Subcutaneous abdominal adipose tissue (tissue), 5 donors: Measurements from ENCODE around the gene DNAH1.

Source experiments
- H3K27ac ChIP-seq: one replicate; pipeline ENCODE4 v1.7.0; 2013; ENCODE audit warnings: low read depth, mild to moderate bottlenecking, inconsistent platforms, low read length, moderate library complexity
- H3K27me3 ChIP-seq, 5 donors: one replicate each; pipeline ENCODE4 v1.7.0; 2013; ENCODE audit warnings: low read length in 5 of 5, inconsistent platforms in 1 of 5; ENCODE audit not compliant: control insufficient read depth in 5 of 5, insufficient read depth in 4 of 5
- H3K36me3 ChIP-seq, 5 donors: one replicate each; pipeline ENCODE4 v1.7.0; 2013; ENCODE audit warnings: low read length in 5 of 5; ENCODE audit not compliant: control insufficient read depth in 5 of 5, insufficient read depth in 5 of 5
- H3K4me1 ChIP-seq, 5 donors: one replicate each; pipeline ENCODE4 v1.7.0; 2013; ENCODE audit warnings: low read length in 5 of 5, mild to moderate bottlenecking in 3 of 5, moderate library complexity in 1 of 5; ENCODE audit not compliant: control insufficient read depth in 5 of 5, insufficient read depth in 5 of 5
- H3K4me3 ChIP-seq, 5 donors: one replicate each; pipeline ENCODE4 v1.7.0; 2013; ENCODE audit warnings: low read length in 5 of 5, low read depth in 1 of 5
- H3K9ac ChIP-seq, 5 donors: one replicate each; pipeline ENCODE4 v1.7.0; 2013; ENCODE audit warnings: low read length in 5 of 5, mild to moderate bottlenecking in 4 of 5, moderate library complexity in 3 of 5
- H3K9me3 ChIP-seq, 5 donors: one replicate each; pipeline ENCODE4 v1.7.0; 2013; ENCODE audit warnings: low read length in 5 of 5; ENCODE audit not compliant: control insufficient read depth in 5 of 5
- donor health status: healthy.
- donor health status: healthy.
- donor health status: healthy.
- donor health status: healthy.
- donor health status: healthy.

DNAH1 gene

DNA sequence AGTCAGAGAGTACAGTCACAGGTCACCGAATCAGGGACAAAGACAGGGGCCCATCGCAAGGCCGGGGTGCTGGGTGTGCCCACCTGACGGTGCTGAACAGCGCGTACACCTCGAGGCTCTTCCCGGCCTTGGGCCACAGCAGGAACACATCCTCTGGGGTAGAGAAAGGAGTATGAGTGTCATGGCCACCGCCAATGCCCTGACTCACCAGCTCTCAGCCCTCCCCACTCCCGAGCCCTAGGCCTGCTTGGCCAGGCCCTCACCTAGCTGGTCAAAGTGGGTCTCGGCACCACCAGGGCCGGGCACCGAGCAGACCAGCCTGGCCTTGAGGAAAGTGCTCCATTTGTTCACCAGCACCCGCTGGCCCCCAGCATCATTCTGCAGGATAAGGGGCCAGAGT, 124.6 kb downstream of the DNAH1 start:
- Histone ChIP-seq H3K9ac (peak overlapping the region in 2 of 5 donors; percentile 19 to 28), H3K9me3 (no peaks in the 10 kb centered on the region), H3K36me3 (peaks cover 0 to 65% (median 51%) of the 10 kb centered on the region in 5 donors), H3K27ac (peak overlapping the region; percentile 42), H3K27me3 (no peaks in the 10 kb centered on the region), H3K4me1 (peaks cover 22 to 100% (median 97%) of the 10 kb centered on the region in 5 donors), H3K4me3 (peak overlapping the region in 3 of 5 donors; percentile 19 to 91 (median 22))

DNA sequence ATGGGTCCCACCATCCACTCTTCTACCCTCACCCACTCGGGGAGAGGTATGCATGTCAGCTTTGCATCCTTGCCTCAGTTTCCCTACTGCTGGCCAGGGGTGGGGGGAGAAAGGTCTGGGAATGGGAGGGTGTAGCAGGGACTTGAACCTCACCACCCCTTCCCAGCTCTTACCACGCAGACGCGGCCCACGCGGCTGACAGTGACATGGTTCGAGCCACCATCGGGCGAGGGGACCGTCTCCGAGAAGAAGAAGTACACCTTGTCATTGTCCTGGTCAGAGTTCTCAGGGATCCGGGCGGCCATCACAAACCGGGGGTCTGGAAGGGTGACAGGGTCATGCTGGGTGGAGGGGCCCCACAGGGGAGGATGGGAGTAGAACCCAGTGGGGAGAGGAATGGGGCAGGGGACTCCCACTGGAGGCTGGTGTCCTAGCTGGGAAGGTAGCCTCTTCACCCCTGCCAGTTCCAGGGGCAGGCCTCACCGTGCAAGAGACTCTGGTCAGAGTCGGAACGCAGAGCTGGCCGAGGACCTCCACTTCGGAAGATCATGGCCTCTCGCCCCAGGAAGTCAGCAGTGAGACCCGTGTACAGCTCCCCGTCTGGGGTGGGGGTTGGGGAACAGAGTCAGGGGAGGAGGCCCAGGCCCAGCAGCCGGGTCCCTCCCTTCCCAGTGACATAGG, 125.1 kb downstream of the DNAH1 start:
- Histone ChIP-seq H3K9me3 (no peaks in the 10 kb centered on the region), H3K27me3 (no peaks in the 10 kb centered on the region), H3K9ac (peak overlapping the region in 2 of 5 donors; percentile 19 to 90), H3K27ac (peak overlapping the region; percentile 42), H3K4me3 (peak overlapping the region in 2 of 5 donors; percentile 19 to 91), H3K36me3 (peaks cover 0 to 61% (median 50%) of the 10 kb centered on the region in 5 donors), H3K4me1 (peaks cover 17 to 97% (median 94%) of the 10 kb centered on the region in 5 donors)

DNA sequence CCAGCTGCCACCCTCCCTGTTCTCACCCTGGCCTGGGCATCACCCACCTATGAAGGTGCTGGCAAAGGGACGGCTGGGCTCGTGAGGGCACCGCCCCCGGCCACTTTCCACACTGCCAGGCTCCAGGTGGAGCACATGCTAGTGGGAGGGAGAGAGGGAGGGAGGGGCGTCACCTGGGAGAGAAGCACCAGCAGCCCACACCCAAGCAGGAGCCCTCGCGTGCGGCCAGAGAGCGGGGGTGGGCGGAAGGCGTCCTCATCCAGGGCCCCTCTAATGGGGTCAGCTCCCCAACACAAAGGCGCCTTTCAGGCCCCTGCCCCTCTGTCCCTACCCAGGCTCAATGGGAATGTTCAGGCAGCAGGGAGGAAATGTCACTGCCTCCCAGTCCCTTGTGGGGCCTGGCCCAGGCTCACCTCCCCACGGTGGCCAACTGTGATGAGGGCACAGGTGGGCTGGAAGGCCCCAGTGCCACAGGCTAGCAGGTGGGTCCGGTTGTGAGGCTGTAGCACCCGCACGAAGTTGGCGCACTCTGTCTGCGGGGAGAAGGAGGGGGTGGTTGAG, 125.7 kb downstream of the DNAH1 start:
- peak overlapping the region; percentile 42 for H3K27ac ChIP-seq
- H3K4me3 ChIP-seq, result peak overlapping the region in 3 of 5 donors; percentile 76 to 91 (median 80)
- no peaks in the 10 kb centered on the region for H3K9me3 ChIP-seq
- no peaks in the 10 kb centered on the region for H3K27me3 ChIP-seq
- peaks cover 14 to 97% (median 94%) of the 10 kb centered on the region in 5 donors for H3K4me1 ChIP-seq
- peaks cover 0 to 60% (median 47%) of the 10 kb centered on the region in 5 donors for H3K36me3 ChIP-seq
- peak overlapping the region in 2 of 5 donors; percentile 70 to 90 for H3K9ac ChIP-seq

DNA sequence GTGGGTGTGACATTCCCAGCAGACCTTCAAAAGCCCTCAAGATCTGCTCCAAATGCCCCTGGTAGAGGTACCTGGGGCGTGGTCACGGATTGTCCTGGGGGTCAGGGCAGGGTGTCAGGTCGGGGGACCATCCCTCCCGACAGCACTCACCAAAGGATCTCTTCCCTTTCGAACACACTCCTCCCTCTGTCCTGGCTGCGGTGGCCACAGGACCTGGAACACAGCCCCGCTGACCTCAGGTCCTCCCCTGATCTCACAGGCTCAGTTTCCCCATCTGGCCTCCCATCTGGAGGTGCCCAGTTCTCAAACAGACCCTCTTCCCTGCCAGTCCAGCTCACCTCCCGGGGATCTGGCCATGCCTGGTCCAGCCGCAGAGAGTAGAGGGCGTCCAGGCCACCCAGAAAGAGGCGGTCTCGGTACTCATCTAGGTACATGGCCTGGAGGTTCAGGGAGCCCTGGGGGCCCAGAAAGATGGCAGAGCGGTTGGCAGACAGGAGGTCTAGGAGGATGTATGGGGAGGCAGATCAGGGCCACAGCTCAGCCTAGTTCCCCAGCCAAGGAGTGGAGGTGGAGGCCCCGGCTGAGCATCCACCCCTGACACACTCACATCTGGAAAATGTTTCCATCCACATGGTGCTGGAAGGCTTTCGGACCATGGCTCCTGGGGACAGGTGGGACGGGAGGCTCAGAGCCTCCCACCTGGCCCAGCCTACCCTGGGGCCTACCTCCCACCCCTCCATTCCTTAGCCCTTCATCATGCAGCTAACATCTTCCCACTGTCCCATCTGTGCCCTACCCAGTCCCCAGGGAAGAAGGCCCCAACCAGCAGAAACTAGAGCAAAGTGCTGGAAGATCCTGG, 126.5 kb downstream of the DNAH1 start:
- no peaks in the 10 kb centered on the region for H3K9me3 ChIP-seq
- peak overlapping the region; percentile 56 to 90 (median 71) for H3K9ac ChIP-seq
- H3K36me3 ChIP-seq, result peaks cover 0 to 52% (median 44%) of the 10 kb centered on the region in 5 donors
- peak overlapping the region; percentile 76 to 91 (median 84) for H3K4me3 ChIP-seq
- peak overlapping the region; percentile 42 for H3K27ac ChIP-seq
- no peaks in the 10 kb centered on the region for H3K27me3 ChIP-seq
- H3K4me1 ChIP-seq, result peaks cover 12 to 91% (median 87%) of the 10 kb centered on the region in 5 donors

DNA sequence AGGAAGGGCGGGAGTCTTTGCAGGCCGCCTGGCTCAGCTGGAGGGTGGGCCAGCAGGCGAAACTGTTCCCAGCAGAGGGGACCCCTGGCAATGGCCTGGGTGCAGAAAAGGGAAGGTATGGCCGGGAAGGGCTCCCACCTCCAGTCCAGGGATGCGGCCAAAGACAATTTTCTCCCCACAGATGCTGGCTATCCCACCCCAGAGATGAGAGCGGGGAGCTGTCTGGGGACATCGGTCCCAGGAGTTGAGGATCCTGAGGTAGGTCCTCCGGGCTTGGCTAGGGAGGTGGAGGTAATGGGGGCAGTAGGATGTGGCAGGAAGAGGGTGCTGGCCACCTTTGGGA, 127.1 kb downstream of the DNAH1 start:
- H3K36me3 ChIP-seq, result peaks cover 0 to 46% (median 38%) of the 10 kb centered on the region in 5 donors
- peak overlapping the region; percentile 76 to 91 (median 84) for H3K4me3 ChIP-seq
- peaks cover 11 to 85% (median 81%) of the 10 kb centered on the region in 5 donors for H3K4me1 ChIP-seq
- peak overlapping the region; percentile 42 for H3K27ac ChIP-seq
- peak overlapping the region; percentile 68 to 90 (median 71) for H3K9ac ChIP-seq
- no peaks in the 10 kb centered on the region for H3K27me3 ChIP-seq
- no peaks in the 10 kb centered on the region for H3K9me3 ChIP-seq

DNA sequence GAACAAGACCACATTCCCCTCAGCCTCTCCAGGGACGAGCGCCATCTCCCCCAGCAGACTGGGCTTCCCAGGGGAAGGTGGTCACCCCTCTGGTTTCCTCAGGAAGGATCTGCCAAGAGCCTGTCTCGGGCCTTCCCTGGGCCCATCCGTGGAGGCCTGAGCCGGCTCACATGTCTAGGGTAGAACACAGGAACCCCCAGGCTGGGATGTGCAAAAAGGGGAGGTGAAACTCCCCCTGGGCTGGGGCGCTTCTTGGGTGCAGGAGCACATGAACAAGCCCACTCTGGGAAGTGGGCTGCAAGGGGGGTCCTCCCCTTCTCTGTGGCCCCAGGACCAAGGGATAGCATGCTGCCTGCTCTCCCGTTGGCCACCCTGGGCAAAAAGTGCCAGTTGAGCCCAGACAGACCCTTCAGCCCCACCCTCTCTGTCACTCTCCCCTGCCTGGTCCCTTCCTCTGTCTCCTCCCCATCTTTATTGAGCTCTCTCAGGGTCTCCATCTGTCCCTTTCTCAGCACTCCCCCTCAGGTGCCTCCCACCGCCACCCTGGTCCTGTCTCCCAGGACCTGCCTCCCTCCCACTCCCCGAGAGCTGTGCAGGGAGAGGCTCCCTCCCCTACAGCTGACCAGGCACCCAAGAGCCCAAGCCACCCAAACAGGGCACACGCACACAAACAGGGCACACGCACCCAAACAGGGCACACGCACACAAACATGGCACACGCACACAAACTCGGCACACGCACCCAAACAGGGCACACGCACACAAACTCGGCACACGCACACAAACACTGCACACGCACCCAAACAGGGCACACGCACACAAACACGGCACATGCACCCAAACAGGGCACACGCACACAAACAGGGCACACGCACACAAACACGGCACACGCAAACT, 127.9 kb downstream of the DNAH1 start:
- Histone ChIP-seq H3K4me1 (peaks cover 11 to 77% (median 73%) of the 10 kb centered on the region in 5 donors), H3K36me3 (peaks cover 0 to 38% (median 30%) of the 10 kb centered on the region in 5 donors), H3K27ac (peak overlapping the region; percentile 42), H3K9ac (peak overlapping the region; percentile 32 to 90 (median 71)), H3K27me3 (no peaks in the 10 kb centered on the region), H3K4me3 (peak overlapping the region; percentile 76 to 91 (median 84)), H3K9me3 (no peaks in the 10 kb centered on the region)

DNA sequence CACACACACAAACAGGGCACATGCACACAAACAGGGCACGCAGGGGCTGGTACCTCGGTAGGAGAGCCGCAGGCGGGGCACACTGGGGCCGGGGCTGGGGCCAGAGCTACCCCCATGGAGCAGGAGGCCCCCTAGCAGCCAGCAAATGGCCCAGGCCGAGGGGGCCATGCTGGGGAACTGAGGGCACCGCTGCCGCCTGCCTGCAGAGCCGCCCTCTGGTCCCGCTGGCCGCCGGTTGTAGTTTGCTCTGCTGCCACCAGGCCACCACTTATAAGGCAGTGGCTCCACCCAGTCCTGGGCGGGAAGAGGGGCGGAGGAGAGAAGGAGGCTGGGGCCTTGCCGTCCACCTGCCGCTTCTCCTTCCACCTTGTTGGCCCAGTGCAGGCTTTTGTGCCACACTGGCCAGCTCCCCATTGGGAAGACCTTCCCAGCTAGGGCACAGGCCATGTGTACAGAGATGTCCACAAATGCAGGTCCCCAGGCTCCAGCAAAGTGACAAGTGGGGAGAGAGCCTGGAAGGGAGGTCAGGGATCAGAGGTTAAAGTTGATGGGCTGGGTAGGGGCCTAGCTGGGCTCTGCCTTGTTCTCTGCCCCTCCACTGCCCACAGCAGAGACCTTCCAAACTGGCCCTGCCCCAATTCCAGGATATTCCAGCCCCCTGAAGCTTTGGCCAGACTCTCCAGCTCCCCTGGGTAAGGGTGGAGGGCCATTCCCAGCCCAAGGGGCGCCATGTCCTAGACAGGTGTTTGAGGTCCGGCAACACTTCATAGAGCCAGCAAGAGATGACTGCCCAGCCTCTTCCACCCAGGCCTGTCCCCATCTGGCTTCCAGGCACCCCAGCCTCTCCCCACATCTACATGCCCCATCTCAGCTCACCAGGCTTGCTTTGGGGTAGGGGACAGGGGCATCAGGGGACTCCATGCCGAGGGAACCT, 129.0 kb downstream of the DNAH1 start, which contains the start of gene SEMA3G:
TSS of gene SEMA3G (minus strand) at position 244 of the 934 bp plus-strand sequence. CDS start at position 168, 76 bp downstream.
- Histone ChIP-seq H3K9ac (peak within 1 kb of the TSS; percentile 32 to 90 (median 71)), H3K36me3 (peaks cover 0 to 27% (median 19%) of the 10 kb centered on the region in 5 donors), H3K27ac (peak within 1 kb of the TSS; percentile 42), H3K4me1 (peaks cover 11 to 66% (median 62%) of the 10 kb centered on the region in 5 donors), H3K9me3 (no peaks in the 10 kb centered on the region), H3K4me3 (peak within 1 kb of the TSS; percentile 76 to 91 (median 84)), H3K27me3 (no peaks in the 10 kb centered on the region)

DNA sequence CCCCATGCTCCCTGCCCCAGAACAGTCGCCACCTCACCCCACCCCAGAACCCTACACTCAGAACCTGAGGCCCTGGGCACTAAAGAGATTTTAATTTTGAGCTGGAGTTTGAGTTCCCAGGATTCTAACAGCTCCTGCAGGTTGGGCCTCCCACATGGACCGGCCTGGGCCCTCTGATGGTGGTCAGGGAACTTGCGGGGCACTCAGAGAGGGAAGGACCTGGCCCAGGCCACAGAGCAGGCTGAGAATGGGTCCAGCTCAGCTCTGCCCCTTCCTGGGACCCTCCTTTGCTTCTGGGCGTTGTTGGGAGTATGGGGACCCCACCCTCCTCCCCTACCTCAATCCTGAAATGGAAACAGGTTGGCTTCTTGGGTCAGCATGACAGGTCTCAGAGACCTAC, 129.9 kb downstream of the DNAH1 start:
- peak overlapping the region in 2 of 5 donors; percentile 11 to 41 for H3K9ac ChIP-seq
- no peaks in the 10 kb centered on the region for H3K9me3 ChIP-seq
- no peaks in the 10 kb centered on the region for H3K27me3 ChIP-seq
- no peak overlapping the region for H3K4me3 ChIP-seq
- peaks cover 9 to 57% (median 53%) of the 10 kb centered on the region in 5 donors for H3K4me1 ChIP-seq
- H3K36me3 ChIP-seq, result peaks cover 0 to 18% (median 10%) of the 10 kb centered on the region in 5 donors
- no peak overlapping the region for H3K27ac ChIP-seq
